Lung (tissue), 16 donors: Measurements from ENCODE around the gene CCDC24. TPM values are rescaled to one million over a fixed set of nuclear protein-coding genes. Genes with fewer than 3 reads are reported as not detected.

Experiments
- ATAC-seq: fragments of 200-7000 bp; cut with Tn5 transposase; one replicate; pipeline ENCODE4 v1.9.1; 2020; ENCODE audit warnings: moderate number of reproducible peaks; ENCODE audit not compliant: insufficient read depth, low FRiP score
- DNase-seq, 3 donors: peaks; one replicate each; pipeline ENCODE4 v3.0.0-alpha.2; 2013 to 2017
- H3K27ac ChIP-seq, 2 donors: one replicate each; pipeline ENCODE4 v1.5.1; 2013; ENCODE audit warnings: mild to moderate bottlenecking in 2 of 2, moderate library complexity in 2 of 2, control low read depth in 1 of 2, inconsistent platforms in 1 of 2, low read depth in 1 of 2, low read length in 1 of 2
- H3K27me3 ChIP-seq, 3 donors: one replicate each; pipeline ENCODE4 v1.5.1; 2013; ENCODE audit warnings: low read length in 2 of 3; ENCODE audit not compliant: control insufficient read depth in 3 of 3, insufficient read depth in 3 of 3
- H3K36me3 ChIP-seq, 4 donors: one replicate each; pipeline ENCODE4 v1.5.1; 2013; ENCODE audit warnings: low read length in 4 of 4, mild to moderate bottlenecking in 1 of 4, moderate library complexity in 1 of 4; ENCODE audit not compliant: control insufficient read depth in 4 of 4, insufficient read depth in 4 of 4
- H3K4me1 ChIP-seq, 5 donors: one replicate each; pipeline ENCODE4 v1.5.1; 2013; ENCODE audit warnings: low read length in 5 of 5, mild to moderate bottlenecking in 2 of 5, moderate library complexity in 1 of 5; ENCODE audit not compliant: control insufficient read depth in 5 of 5, insufficient read depth in 5 of 5
- H3K4me3 ChIP-seq: one replicate; pipeline ENCODE4 v1.5.1; 2013; ENCODE audit warnings: mild to moderate bottlenecking, control low read depth, moderate library complexity
- H3K9ac ChIP-seq, 2 donors: one replicate each; pipeline ENCODE4 v1.5.1; 2013; ENCODE audit warnings: low read length in 2 of 2, control low read depth in 1 of 2; ENCODE audit not compliant: insufficient read depth in 1 of 2
- H3K9me3 ChIP-seq, 4 donors: one replicate each; pipeline ENCODE4 v1.5.1; 2013; ENCODE audit warnings: low read length in 3 of 4, mild to moderate bottlenecking in 1 of 4, moderate library complexity in 1 of 4; ENCODE audit not compliant: control insufficient read depth in 4 of 4, insufficient read depth in 3 of 4
- WGBS, 2 donors: extraction: QIAGEN DNeasy Blood & Tissue Kit; methylation state at CpG; one replicate each; pipeline ENCODE4 v1.1.7; 2013; 5-methylcytosine and 5-hydroxymethylcytosine counted together
- long read RNA-seq, 5 donors: transcript quantifications; one replicate each; lab custom pipeline, GENCODE V29; 2026
- polyA plus RNA-seq, 2 donors: library from polyadenylated mRNA; stranded (reverse); fragments of 200-250 nt; gene quantifications; one replicate each; pipeline ENCODE4 v1.2.1, GENCODE V29; 2013
- total RNA-seq, 2 donors: library from RNA; depleted of rRNA in 1 of 2; stranded (reverse); fragments of >200 nt in 1 of 2; gene quantifications; one replicate each; pipeline ENCODE4 v1.2.1, GENCODE V29; 2014 to 2021
- TF ChIP-seq, protein P1 (sequence below): IDR thresholded peaks from 2 replicates; pipeline ENCODE4 v1.5.1; 2012; ENCODE audit warnings: mild to moderate bottlenecking; ENCODE audit errors: control extremely low read depth, extremely low read depth
- donor health status: control.
- donor health status: control.
- donor health status: Bipolar disorder and iron deficiency.
- donor health status: healthy.
- donor health status: DM: yes; HTN: yes; CAD: no.

The CCDC24 gene
- total RNA-seq (10 to 100 TPM in 1 of 2 donors, 1 to 10 TPM in 1; 9.9 to 20.1 TPM), polyA plus RNA-seq (10 to 100 TPM; 11.2 to 15.3 TPM)
- long read RNA-seq, donor 1, partial matches to known transcripts, result 0 of 3 reads
- long read RNA-seq, donor 1, other reads (novel, unspliced or antisense), result 0 of 3 reads
- long read RNA-seq, donor 2, partial matches to known transcripts, result 0 of 1 reads
- long read RNA-seq, donor 2, other reads (novel, unspliced or antisense), result 0 of 1 reads
- long read RNA-seq, donor 3, partial matches to known transcripts, result 0 of 1 reads
- long read RNA-seq, donor 3, other reads (novel, unspliced or antisense), result 0 of 1 reads
- long read RNA-seq, donor 4, result 0 reads
- long read RNA-seq, donor 5, partial matches to known transcripts, result 5 of 6 reads
- long read RNA-seq, donor 5, other reads (novel, unspliced or antisense), result 0 of 6 reads

DNA sequence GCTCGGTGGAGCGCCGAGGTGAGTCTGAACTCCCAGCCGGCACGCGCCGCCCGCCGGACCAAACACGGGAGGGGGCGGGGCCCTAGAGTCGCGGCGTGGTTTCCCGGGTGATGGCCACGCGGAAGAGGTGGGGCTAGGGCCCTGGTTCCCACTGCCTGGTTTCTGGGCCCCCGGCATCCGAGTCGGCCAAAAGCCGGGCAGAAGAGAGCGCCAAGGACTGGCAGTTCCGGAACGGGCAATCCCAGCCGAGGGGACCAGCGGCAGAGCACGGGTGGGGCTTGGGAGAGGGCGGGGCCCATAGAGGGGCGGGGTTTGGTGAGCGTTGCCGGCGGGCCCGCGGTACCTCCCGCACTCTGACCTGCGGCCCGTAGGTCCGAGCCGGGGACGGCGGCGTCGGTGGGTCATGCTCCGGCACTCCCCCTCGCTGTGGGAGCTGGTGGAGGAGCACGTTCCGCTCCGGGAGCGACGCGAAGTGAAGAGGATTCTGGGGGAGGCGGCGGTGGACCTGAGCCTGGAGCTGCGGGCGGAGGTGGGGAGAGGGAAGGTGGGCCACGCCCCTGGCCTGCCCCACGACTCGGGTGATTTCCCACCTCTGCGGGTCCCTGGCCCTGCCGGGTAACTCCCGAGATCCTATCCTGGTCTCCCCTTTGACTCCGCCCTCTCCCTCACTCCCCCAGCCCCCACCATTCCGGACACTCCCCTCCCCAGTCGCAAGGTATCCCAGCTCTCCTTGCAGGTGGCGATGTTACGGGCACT lies at the start of gene CCDC24:
TSS of gene CCDC24 (plus strand) at position 124 of the 756 bp plus-strand sequence. CDS start at position 404, 280 bp downstream.
- Histone ChIP-seq H3K4me1 (peaks cover 0 to 12% (median 6%) of the 10 kb centered on the region in 5 donors), H3K4me3 (peak within 1 kb of the TSS; percentile 62), H3K27ac (peak within 1 kb of the TSS; percentile 11 to 85), H3K36me3 (peaks cover 0 to 2% (median 0%) of the 10 kb centered on the region in 4 donors), H3K27me3 (no peaks in the 10 kb centered on the region), H3K9ac (peak within 1 kb of the TSS in 1 of 2 donors; percentile 42), H3K9me3 (no peaks in the 10 kb centered on the region)
- 1% methylated on average over 65 to 66 of the region's 66 CpGs for WGBS, 2 donors
- TF ChIP-seq, protein P1, sequence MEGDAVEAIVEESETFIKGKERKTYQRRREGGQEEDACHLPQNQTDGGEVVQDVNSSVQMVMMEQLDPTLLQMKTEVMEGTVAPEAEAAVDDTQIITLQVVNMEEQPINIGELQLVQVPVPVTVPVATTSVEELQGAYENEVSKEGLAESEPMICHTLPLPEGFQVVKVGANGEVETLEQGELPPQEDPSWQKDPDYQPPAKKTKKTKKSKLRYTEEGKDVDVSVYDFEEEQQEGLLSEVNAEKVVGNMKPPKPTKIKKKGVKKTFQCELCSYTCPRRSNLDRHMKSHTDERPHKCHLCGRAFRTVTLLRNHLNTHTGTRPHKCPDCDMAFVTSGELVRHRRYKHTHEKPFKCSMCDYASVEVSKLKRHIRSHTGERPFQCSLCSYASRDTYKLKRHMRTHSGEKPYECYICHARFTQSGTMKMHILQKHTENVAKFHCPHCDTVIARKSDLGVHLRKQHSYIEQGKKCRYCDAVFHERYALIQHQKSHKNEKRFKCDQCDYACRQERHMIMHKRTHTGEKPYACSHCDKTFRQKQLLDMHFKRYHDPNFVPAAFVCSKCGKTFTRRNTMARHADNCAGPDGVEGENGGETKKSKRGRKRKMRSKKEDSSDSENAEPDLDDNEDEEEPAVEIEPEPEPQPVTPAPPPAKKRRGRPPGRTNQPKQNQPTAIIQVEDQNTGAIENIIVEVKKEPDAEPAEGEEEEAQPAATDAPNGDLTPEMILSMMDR, result no peak
- ATAC-seq (peak; percentile 83), DNase-seq (peak; percentile 64 to 77 (median 77))

DNA sequence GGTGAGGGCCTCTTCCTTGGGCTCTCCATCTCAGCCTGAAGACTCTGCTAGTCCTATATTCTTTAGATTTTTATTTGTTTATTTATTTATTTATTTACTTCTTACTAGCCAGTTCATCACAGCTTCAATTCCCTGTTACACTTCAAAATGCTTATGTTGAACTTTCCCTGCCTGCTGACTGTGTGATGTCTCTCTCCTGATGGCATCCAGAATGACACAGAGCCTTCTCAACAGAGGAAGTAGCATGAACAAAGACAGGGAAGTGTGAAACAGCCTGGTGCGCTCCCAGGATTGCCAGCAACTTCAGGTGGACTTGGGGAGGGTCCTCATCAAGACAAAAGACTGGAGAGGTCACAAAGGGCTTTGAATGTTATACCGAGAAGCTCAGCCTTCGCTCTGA lies 49.0 kb upstream of the CCDC24 start:
- Histone ChIP-seq H3K27ac (no peak overlapping the region), H3K9ac (no peak overlapping the region), H3K36me3 (no peaks in the 10 kb centered on the region), H3K4me1 (peaks cover 3 to 10% (median 4%) of the 10 kb centered on the region in 5 donors), H3K27me3 (peaks cover 0 to 2% (median 0%) of the 10 kb centered on the region in 3 donors), H3K4me3 (no peak overlapping the region), H3K9me3 (no peaks in the 10 kb centered on the region)
- 79 to 90% methylated on average over 3 of the region's 3 CpGs for WGBS, 2 donors
- DNase-seq (no peak), ATAC-seq (no peak)
- TF ChIP-seq, protein P1, result no peak

DNA sequence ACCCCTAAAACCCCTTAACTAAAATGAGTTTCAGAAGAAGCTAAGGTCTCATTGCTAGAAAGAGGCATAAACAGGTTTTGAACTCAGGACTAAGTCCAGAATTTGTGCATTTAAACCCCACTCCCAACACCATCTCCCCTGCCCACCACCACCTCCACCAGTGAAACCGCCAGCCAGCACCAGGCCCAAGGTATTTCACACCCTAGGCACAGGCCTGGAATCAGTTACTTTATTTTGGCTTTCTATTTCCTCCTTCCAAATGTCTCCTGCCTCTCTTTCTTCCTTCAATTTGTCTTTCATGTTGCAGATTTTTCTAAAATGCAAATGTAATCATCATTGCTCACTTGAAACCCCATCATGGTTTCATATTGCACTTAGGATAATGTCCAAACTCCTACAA lies 46.5 kb upstream of the CCDC24 start:
- 100% methylated on average over 1 of the region's 1 CpG for WGBS, 2 donors
- H3K27ac ChIP-seq, result no peak overlapping the region

More for the DNA sequence above, 46.5 kb upstream of the CCDC24 start:
- no peak for DNase-seq
- H3K36me3 ChIP-seq, result peaks cover 0 to 7% (median 0%) of the 10 kb centered on the region in 4 donors
- no peak for ATAC-seq
- H3K27me3 ChIP-seq, result no peaks in the 10 kb centered on the region
- H3K4me3 ChIP-seq, result no peak overlapping the region
- no peaks in the 10 kb centered on the region for H3K9me3 ChIP-seq
- H3K4me1 ChIP-seq, result peaks cover 3 to 19% (median 13%) of the 10 kb centered on the region in 5 donors
- no peak overlapping the region for H3K9ac ChIP-seq
- TF ChIP-seq, protein P1, result no peak
